CD4-positive, alpha-beta T cell (primary cell): ENCODE measurements around the gene CLCNKA. TPM values are rescaled to one million over a fixed set of nuclear protein-coding genes. Genes with fewer than 3 reads are reported as not detected.

ENCODE experiments used
- ATAC-seq: fragments of 200-7000 bp; cut with Tn5 transposase; one replicate; pipeline ENCODE4 v1.10.0; 2022; ENCODE audit warnings: mild to moderate bottlenecking; ENCODE audit not compliant: poor library complexity
- CTCF ChIA-PET: fragments of 350-600 bp; sonication (Branson Sonifier 250); formaldehyde crosslinking; loops from one replicate; lab custom pipeline; 2021; ENCODE audit warnings: antibody characterized with exemption, inconsistent platforms; lab: Charles Lee
- POLR2A ChIA-PET: fragments of 350-600 bp; sonication (Branson Sonifier 250); formaldehyde crosslinking; loops from one replicate; lab custom pipeline; 2021; ENCODE audit warnings: antibody characterized with exemption, inconsistent platforms; lab: Charles Lee
- DNase-seq, 14 experiments: peaks; one replicate each; pipeline ENCODE4 v3.0.0-alpha.2; 2013 to 2020; ENCODE audit warnings: mixed read lengths in 2 of 14
- H3K27ac ChIP-seq, 2 donors: one replicate each; pipeline versions ENCODE4 v1.5.1 to v1.7.0; 2013; ENCODE audit warnings: low read length in 2 of 2, low read depth in 1 of 2, mild to moderate bottlenecking in 1 of 2
- H3K27me3 ChIP-seq, 2 experiments: 1 replicate in 1 of 2; 2 replicates in 1 of 2; pipeline versions ENCODE4 v1.6.1 to v1.7.0; 2013; ENCODE audit warnings: low read length in 2 of 2, control low read depth in 1 of 2, mild to moderate bottlenecking in 1 of 2, moderate library complexity in 1 of 2; ENCODE audit not compliant: insufficient read depth in 2 of 2, control insufficient read depth in 1 of 2
- H3K36me3 ChIP-seq: one replicate; pipeline ENCODE4 v1.6.1; 2013; ENCODE audit warnings: low read length, control low read depth; ENCODE audit not compliant: insufficient read depth
- H3K4me1 ChIP-seq: one replicate; pipeline ENCODE4 v1.6.1; 2013; ENCODE audit warnings: low read length, control low read depth; ENCODE audit not compliant: insufficient read depth
- H3K4me3 ChIP-seq: one replicate; pipeline ENCODE4 v1.5.1; 2013; ENCODE audit warnings: mild to moderate bottlenecking, low read length, moderate library complexity
- H3K9me3 ChIP-seq, 2 experiments: 1 replicate in 1 of 2; 2 replicates in 1 of 2; pipeline versions ENCODE4 v1.6.1 to v1.7.0; 2013; ENCODE audit warnings: low read length in 2 of 2, mild to moderate bottlenecking in 2 of 2, control low read depth in 1 of 2, moderate library complexity in 1 of 2; ENCODE audit not compliant: control insufficient read depth in 1 of 2, insufficient read depth in 1 of 2
- H3K27ac Mint-ChIP-seq: one replicate; pipeline ENCODE4 v1.8.0; 2020; ENCODE audit warnings: mixed read lengths
- H3K27me3 Mint-ChIP-seq: one replicate; pipeline ENCODE4 v1.8.0; 2021; ENCODE audit warnings: mixed read lengths
- H3K36me3 Mint-ChIP-seq: one replicate; pipeline ENCODE4 v1.8.0; 2021; ENCODE audit warnings: low read depth, mixed read lengths
- H3K4me1 Mint-ChIP-seq: one replicate; pipeline ENCODE4 v1.8.0; 2021; ENCODE audit warnings: low read depth, mixed read lengths
- H3K4me3 Mint-ChIP-seq: one replicate; pipeline ENCODE4 v1.8.0; 2020; ENCODE audit warnings: mild to moderate bottlenecking, mixed read lengths
- H3K9me3 Mint-ChIP-seq: one replicate; pipeline ENCODE4 v1.8.0; 2020; ENCODE audit warnings: mixed read lengths
- CTCF ChIP-seq: fragments of 200-600 bp; IDR thresholded peaks from one replicate; pipeline ENCODE4 v1.8.0; 2022; ENCODE audit warnings: antibody characterized with exemption, mild to moderate bottlenecking
- intact Hi-C, 2 experiments: fragments of 100-400 bp; cut with DNase I in 1 of 2; cut with micrococcal nuclease in 1 of 2; formaldehyde crosslinking; loops; one replicate each; pipeline versions ENCODE4 v1.15.1 to v1.9.0; 2023 to 2025; cut with DNase I, micrococcal nuclease
- total RNA-seq, 174 experiments: library from RNA in 2 of 174; stranded (reverse) in 2 of 174; gene quantifications; one replicate each; pipeline ENCODE4 v1.2.3 and lab custom pipeline; 2021 to 2026

CLCNKA gene
- total RNA-seq, 2 experiments from 2014 or later: not detected

GRCh38 chr1:16076865-16077238, 55.0 kb downstream of the CLCNKA start:
- H3K9me3 Mint-ChIP-seq: no peaks in the 10 kb centered on the region
- DNase-seq (peak in 1 of 14 experiments; percentile 9), ATAC-seq (no peak)
- CTCF ChIA-PET: no interaction called here
- no peaks in the 10 kb centered on the region for H3K36me3 ChIP-seq
- no peak overlapping the region for H3K4me3 ChIP-seq
- H3K27me3 ChIP-seq: peaks cover 9 to 10% of the 10 kb centered on the region in 2 experiments
- H3K36me3 Mint-ChIP-seq: no peaks in the 10 kb centered on the region
- H3K4me3 Mint-ChIP-seq: no peak overlapping the region
- no peaks in the 10 kb centered on the region for H3K9me3 ChIP-seq
- H3K4me1 ChIP-seq: peaks cover 24% of the 10 kb centered on the region
- peaks cover 10% of the 10 kb centered on the region for H3K4me1 Mint-ChIP-seq
- intact Hi-C loops: no loop called here
- POLR2A ChIA-PET: no interaction called here
- H3K27me3 Mint-ChIP-seq: peaks cover 22% of the 10 kb centered on the region
- no peak overlapping the region for H3K27ac Mint-ChIP-seq
- no peak for TF ChIP-seq CTCF
- no peak overlapping the region for H3K27ac ChIP-seq

- no peak for TF ChIP-seq CTCF
- Mint-ChIP-seq H3K4me3 (peak overlapping the region; percentile 56), H3K9me3 (no peaks in the 10 kb centered on the region), H3K4me1 (peaks cover 10% of the 10 kb centered on the region), H3K27ac (no peak overlapping the region), H3K36me3 (no peaks in the 10 kb centered on the region), H3K27me3 (peaks cover 19% of the 10 kb centered on the region)
- Histone ChIP-seq H3K27ac (no peak overlapping the region), H3K27me3 (peaks cover 7% of the 10 kb centered on the region in 2 experiments), H3K4me3 (no peak overlapping the region), H3K36me3 (no peaks in the 10 kb centered on the region), H3K9me3 (no peaks in the 10 kb centered on the region), H3K4me1 (peaks cover 24% of the 10 kb centered on the region)
- DNase-seq: peak in 1 of 14 experiments; percentile 13
- POLR2A ChIA-PET: no interaction called here
- intact Hi-C loops: no loop called here
- CTCF ChIA-PET: interaction anchor here (0.7 to 2.6 kb wide), 4 partner anchors 68 to 166 kb away, joined by 3 to 66 read pairs (median 10); no protein-coding TSS in a partner anchor
- ATAC-seq: no peak
Observed at GRCh38 chr1:16077406-16078245, 55.8 kb downstream of the CLCNKA start.

GRCh38 chr1:16078925-16079656, 57.3 kb downstream of the CLCNKA start:
- Histone ChIP-seq H3K27me3 (peaks cover under 1 to 1% of the 10 kb centered on the region in 2 experiments), H3K9me3 (no peaks in the 10 kb centered on the region), H3K4me1 (peaks cover 13% of the 10 kb centered on the region), H3K36me3 (no peaks in the 10 kb centered on the region), H3K27ac (no peak overlapping the region), H3K4me3 (peak overlapping the region; percentile 38)
- DNase-seq: peak; percentile 42 to 87 (median 70)
- ChIA-PET CTCF (interaction anchor here (0.7 to 2.6 kb wide), 16 partner anchors 9 to 284 kb away, joined by 3 to 66 read pairs (median 4); partner anchors contain the start of gene CPLANE2), POLR2A (interaction anchor here (0.7 to 1.2 kb wide), 6 partner anchors 107 to 286 kb away, joined by 3 to 5 read pairs (median 4); partner anchors contain the start of gene CPLANE2)
- peak; percentile 75 for TF ChIP-seq CTCF
- peak; percentile 75 for ATAC-seq
- H3K4me1 Mint-ChIP-seq: peaks cover 5% of the 10 kb centered on the region
- H3K27ac Mint-ChIP-seq: no peak overlapping the region
- no peaks in the 10 kb centered on the region for H3K36me3 Mint-ChIP-seq
- H3K27me3 Mint-ChIP-seq: peaks cover 14% of the 10 kb centered on the region
- intact Hi-C loops: loop anchor here (1.0 kb wide), 2 partner anchors 108 to 165 kb away; no protein-coding TSS in a partner anchor
- no peaks in the 10 kb centered on the region for H3K9me3 Mint-ChIP-seq
- peak overlapping the region; percentile 87 for H3K4me3 Mint-ChIP-seq
